WTC11 (cell line): ENCODE data around the gene ZNRF1. TPM values are rescaled to one million over a fixed set of nuclear protein-coding genes. Genes with fewer than 3 reads are reported as not detected.

Experiments used
- ATAC-seq: fragments of 200-7000 bp; cut with Tn5 transposase; 2 replicates; pipeline ENCODE4 v1.10.0; 2021; ENCODE audit warnings: mild to moderate bottlenecking, moderate library complexity
- CTCF ChIA-PET: fragments of 300-600 bp; sonication (Branson Sonifier 250); formaldehyde crosslinking; loops from one replicate; lab custom pipeline; 2021; ENCODE audit warnings: antibody characterized with exemption; lab: Charles Lee
- POLR2A ChIA-PET: fragments of 350-600 bp; sonication (Branson Sonifier 250); formaldehyde crosslinking; loops from one replicate; lab custom pipeline; 2021; ENCODE audit warnings: antibody characterized with exemption; lab: Charles Lee
- DNase-seq: peaks from one replicate; pipeline ENCODE4 v3.0.0; 2021; ENCODE audit warnings: low spot score
- H3K27ac Mint-ChIP-seq: 2 replicates; pipeline ENCODE4 v1.8.0; 2021; ENCODE audit warnings: mixed read lengths
- H3K27me3 Mint-ChIP-seq: 2 replicates; pipeline ENCODE4 v1.8.0; 2021; ENCODE audit warnings: low read depth, mild to moderate bottlenecking, moderate library complexity, mixed read lengths
- H3K36me3 Mint-ChIP-seq: 2 replicates; pipeline ENCODE4 v1.8.0; 2021; ENCODE audit warnings: mixed read lengths
- H3K4me1 Mint-ChIP-seq: 2 replicates; pipeline ENCODE4 v1.8.0; 2022; ENCODE audit warnings: mixed read lengths
- H3K4me3 Mint-ChIP-seq: 2 replicates; pipeline ENCODE4 v1.8.0; 2021; ENCODE audit warnings: mild to moderate bottlenecking, moderate library complexity, mixed read lengths
- H3K9me3 Mint-ChIP-seq: 2 replicates; pipeline ENCODE4 v1.8.0; 2021; ENCODE audit warnings: mixed read lengths
- CREM ChIP-seq: sonication (generic); formaldehyde crosslinking; IDR thresholded peaks from 2 replicates; pipeline ENCODE4 v1.8.1; 2022; ENCODE audit warnings: mild to moderate bottlenecking, missing genetic modification reagents, moderate library complexity
- E2F4 ChIP-seq: sonication (generic); formaldehyde crosslinking; IDR thresholded peaks from 2 replicates; pipeline ENCODE4 v1.8.1; 2022; ENCODE audit warnings: low read depth, mild to moderate bottlenecking, moderate library complexity, missing genetic modification reagents, borderline replicate concordance
- ETV6 ChIP-seq: sonication (generic); formaldehyde crosslinking; IDR thresholded peaks from 2 replicates; pipeline ENCODE4 v1.8.1; 2022; ENCODE audit warnings: mild to moderate bottlenecking, missing genetic modification reagents
- FOXP4 ChIP-seq: sonication (generic); formaldehyde crosslinking; IDR thresholded peaks from 2 replicates; pipeline ENCODE4 v1.8.0; 2022; ENCODE audit warnings: mild to moderate bottlenecking, missing genetic modification reagents
- GABPB1 ChIP-seq: sonication (generic); formaldehyde crosslinking; IDR thresholded peaks from 2 replicates; pipeline ENCODE4 v1.8.1; 2023; ENCODE audit warnings: mild to moderate bottlenecking, missing genetic modification reagents
- HMGA2 ChIP-seq: fragments of 250-450 bp; sonication (Bioruptor Pico); IDR thresholded peaks from 2 replicates; pipeline ENCODE4 v1.4.0; 2021; ENCODE audit warnings: mild to moderate bottlenecking, moderate library complexity
- IRF1 ChIP-seq: sonication (generic); formaldehyde crosslinking; IDR thresholded peaks from 2 replicates; pipeline ENCODE4 v1.8.0; 2023; ENCODE audit warnings: missing genetic modification reagents
- KAT7 ChIP-seq: sonication (generic); formaldehyde crosslinking; IDR thresholded peaks from 2 replicates; pipeline ENCODE4 v1.8.1; 2023; ENCODE audit warnings: missing genetic modification reagents, mild to moderate bottlenecking, borderline replicate concordance
- NFE2L1 ChIP-seq: sonication (generic); formaldehyde crosslinking; IDR thresholded peaks from 2 replicates; pipeline ENCODE4 v1.8.1; 2023; ENCODE audit warnings: missing genetic modification reagents
- NR2C2 ChIP-seq: sonication (generic); formaldehyde crosslinking; IDR thresholded peaks from 2 replicates; pipeline ENCODE4 v1.8.0; 2022; ENCODE audit warnings: mild to moderate bottlenecking, missing genetic modification reagents
- PRDM15 ChIP-seq: sonication (generic); formaldehyde crosslinking; IDR thresholded peaks from 2 replicates; pipeline ENCODE4 v1.8.0; 2022; ENCODE audit warnings: missing genetic modification reagents
- ZNF423 ChIP-seq: fragments of 250-450 bp; sonication (Bioruptor Pico); IDR thresholded peaks from 2 replicates; pipeline ENCODE4 v2.1.2; 2022; ENCODE audit warnings: mild to moderate bottlenecking, moderate library complexity
- total RNA-seq: library from RNA; stranded (reverse); gene quantifications from 3 replicates; pipeline ENCODE4 v1.2.3, GENCODE V29; 2021
- TF ChIP-seq, protein P1 (sequence below): sonication (generic); formaldehyde crosslinking; IDR thresholded peaks from 2 replicates; pipeline ENCODE4 v1.8.1; 2023; ENCODE audit warnings: mild to moderate bottlenecking, missing genetic modification reagents
- TF ChIP-seq, protein P2 (sequence below): sonication (generic); formaldehyde crosslinking; IDR thresholded peaks from 2 replicates; pipeline ENCODE4 v1.8.0; 2022; ENCODE audit warnings: mild to moderate bottlenecking, missing genetic modification reagents
- TF ChIP-seq, protein P3 (sequence below): sonication (generic); formaldehyde crosslinking; IDR thresholded peaks from 2 replicates; pipeline ENCODE4 v1.8.1; 2023; ENCODE audit warnings: mild to moderate bottlenecking, missing genetic modification reagents, borderline replicate concordance

Gene ZNRF1
- total RNA-seq, 1 experiment from 2014 or later, result 47.6 TPM

- TF ChIP-seq, protein P1, sequence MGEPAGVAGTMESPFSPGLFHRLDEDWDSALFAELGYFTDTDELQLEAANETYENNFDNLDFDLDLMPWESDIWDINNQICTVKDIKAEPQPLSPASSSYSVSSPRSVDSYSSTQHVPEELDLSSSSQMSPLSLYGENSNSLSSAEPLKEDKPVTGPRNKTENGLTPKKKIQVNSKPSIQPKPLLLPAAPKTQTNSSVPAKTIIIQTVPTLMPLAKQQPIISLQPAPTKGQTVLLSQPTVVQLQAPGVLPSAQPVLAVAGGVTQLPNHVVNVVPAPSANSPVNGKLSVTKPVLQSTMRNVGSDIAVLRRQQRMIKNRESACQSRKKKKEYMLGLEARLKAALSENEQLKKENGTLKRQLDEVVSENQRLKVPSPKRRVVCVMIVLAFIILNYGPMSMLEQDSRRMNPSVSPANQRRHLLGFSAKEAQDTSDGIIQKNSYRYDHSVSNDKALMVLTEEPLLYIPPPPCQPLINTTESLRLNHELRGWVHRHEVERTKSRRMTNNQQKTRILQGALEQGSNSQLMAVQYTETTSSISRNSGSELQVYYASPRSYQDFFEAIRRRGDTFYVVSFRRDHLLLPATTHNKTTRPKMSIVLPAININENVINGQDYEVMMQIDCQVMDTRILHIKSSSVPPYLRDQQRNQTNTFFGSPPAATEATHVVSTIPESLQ (CRISPR knock-in tag), result no peak
- TF ChIP-seq CREM (CRISPR knock-in tag) (no peak), NR2C2 (no peak), ZNF423 (no peak), KAT7 (CRISPR knock-in tag) (no peak)
- TF ChIP-seq, protein P2, sequence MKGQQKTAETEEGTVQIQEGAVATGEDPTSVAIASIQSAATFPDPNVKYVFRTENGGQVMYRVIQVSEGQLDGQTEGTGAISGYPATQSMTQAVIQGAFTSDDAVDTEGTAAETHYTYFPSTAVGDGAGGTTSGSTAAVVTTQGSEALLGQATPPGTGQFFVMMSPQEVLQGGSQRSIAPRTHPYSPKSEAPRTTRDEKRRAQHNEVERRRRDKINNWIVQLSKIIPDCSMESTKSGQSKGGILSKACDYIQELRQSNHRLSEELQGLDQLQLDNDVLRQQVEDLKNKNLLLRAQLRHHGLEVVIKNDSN, result no peak
Observed at GRCh38 chr16:75083813-75084212, 85.0 kb downstream of the ZNRF1 start (continued).

GRCh38 chr16:75085556-75085955 lies 86.7 kb downstream of the ZNRF1 start:
- CTCF ChIA-PET, result interaction anchor here (1.6 kb wide), 1 partner anchor 23 kb away, joined by 4 read pairs; no protein-coding TSS in a partner anchor
- Mint-ChIP-seq H3K27ac (peak overlapping the region; percentile 95), H3K4me3 (no peak overlapping the region), H3K4me1 (peaks cover 43% of the 10 kb centered on the region), H3K9me3 (0 out of 2 replicates have a peak, but pooled peaks cover 3% of the 10 kb centered on the region), H3K27me3 (no peaks in the 10 kb centered on the region), H3K36me3 (peaks cover 10% of the 10 kb centered on the region)
- ATAC-seq (no peak), DNase-seq (no peak)
- POLR2A ChIA-PET, result no interaction called here
- TF ChIP-seq, protein P1 (CRISPR knock-in tag), result no peak
- TF ChIP-seq FOXP4, result no peak
- no peak for TF ChIP-seq ETV6 (CRISPR knock-in tag)
- TF ChIP-seq HMGA2 (CRISPR knock-in tag), result no peak
- TF ChIP-seq GABPB1 (CRISPR knock-in tag), result no peak
- no peak for TF ChIP-seq NFE2L1 (CRISPR knock-in tag)
- no peak for TF ChIP-seq E2F4 (CRISPR knock-in tag)
- TF ChIP-seq, protein P3, sequence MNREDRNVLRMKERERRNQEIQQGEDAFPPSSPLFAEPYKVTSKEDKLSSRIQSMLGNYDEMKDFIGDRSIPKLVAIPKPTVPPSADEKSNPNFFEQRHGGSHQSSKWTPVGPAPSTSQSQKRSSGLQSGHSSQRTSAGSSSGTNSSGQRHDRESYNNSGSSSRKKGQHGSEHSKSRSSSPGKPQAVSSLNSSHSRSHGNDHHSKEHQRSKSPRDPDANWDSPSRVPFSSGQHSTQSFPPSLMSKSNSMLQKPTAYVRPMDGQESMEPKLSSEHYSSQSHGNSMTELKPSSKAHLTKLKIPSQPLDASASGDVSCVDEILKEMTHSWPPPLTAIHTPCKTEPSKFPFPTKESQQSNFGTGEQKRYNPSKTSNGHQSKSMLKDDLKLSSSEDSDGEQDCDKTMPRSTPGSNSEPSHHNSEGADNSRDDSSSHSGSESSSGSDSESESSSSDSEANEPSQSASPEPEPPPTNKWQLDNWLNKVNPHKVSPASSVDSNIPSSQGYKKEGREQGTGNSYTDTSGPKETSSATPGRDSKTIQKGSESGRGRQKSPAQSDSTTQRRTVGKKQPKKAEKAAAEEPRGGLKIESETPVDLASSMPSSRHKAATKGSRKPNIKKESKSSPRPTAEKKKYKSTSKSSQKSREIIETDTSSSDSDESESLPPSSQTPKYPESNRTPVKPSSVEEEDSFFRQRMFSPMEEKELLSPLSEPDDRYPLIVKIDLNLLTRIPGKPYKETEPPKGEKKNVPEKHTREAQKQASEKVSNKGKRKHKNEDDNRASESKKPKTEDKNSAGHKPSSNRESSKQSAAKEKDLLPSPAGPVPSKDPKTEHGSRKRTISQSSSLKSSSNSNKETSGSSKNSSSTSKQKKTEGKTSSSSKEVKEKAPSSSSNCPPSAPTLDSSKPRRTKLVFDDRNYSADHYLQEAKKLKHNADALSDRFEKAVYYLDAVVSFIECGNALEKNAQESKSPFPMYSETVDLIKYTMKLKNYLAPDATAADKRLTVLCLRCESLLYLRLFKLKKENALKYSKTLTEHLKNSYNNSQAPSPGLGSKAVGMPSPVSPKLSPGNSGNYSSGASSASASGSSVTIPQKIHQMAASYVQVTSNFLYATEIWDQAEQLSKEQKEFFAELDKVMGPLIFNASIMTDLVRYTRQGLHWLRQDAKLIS (CRISPR knock-in tag), result no peak
- TF ChIP-seq IRF1, result no peak
- no peak for TF ChIP-seq PRDM15 (CRISPR knock-in tag)
